ENCODE results near the gene OLFML2A.
"Not testable (repeated sequence)": the region's sequence is repeated elsewhere in the genome, so short reads cannot be mapped to it uniquely, and the experiment has no call there.

Gene OLFML2A

GRCh38 chr9:124776954-124777648, at the start of gene OLFML2A:
Gene OLFML2A, plus strand, starts transcription at chr9:124777133. Its CDS starts 138 bp downstream, at chr9:124777271.
- DNase-seq, result no peak

GRCh38 chr9:124730772-124731171, 46.2 kb upstream of the OLFML2A start:
- no peak for DNase-seq

- no peak for DNase-seq
Observed at GRCh38 chr9:124733964-124734740, 42.8 kb upstream of the OLFML2A start.

GRCh38 chr9:124734741-124735083, 42.2 kb upstream of the OLFML2A start:
- not testable (repeated sequence) for DNase-seq

GRCh38 chr9:124735121-124735520, 41.8 kb upstream of the OLFML2A start:
- no peak for DNase-seq

GRCh38 chr9:124738075-124738474, 38.9 kb upstream of the OLFML2A start:
- DNase-seq, result not testable (repeated sequence)

GRCh38 chr9:124739360-124739759, 37.6 kb upstream of the OLFML2A start:
- no peak for DNase-seq

GRCh38 chr9:124741149-124741548, 35.8 kb upstream of the OLFML2A start:
- no peak for DNase-seq

- DNase-seq, result no peak
Observed at GRCh38 chr9:124741662-124742061, 35.3 kb upstream of the OLFML2A start.

- no peak for DNase-seq
Observed at GRCh38 chr9:124742940-124743339, 34.0 kb upstream of the OLFML2A start.

GRCh38 chr9:124743686-124744348, 33.1 kb upstream of the OLFML2A start:
- no peak for DNase-seq

GRCh38 chr9:124747065-124747464, 29.9 kb upstream of the OLFML2A start:
- DNase-seq, result no peak

- DNase-seq, result no peak
Observed at GRCh38 chr9:124749284-124749683, 27.6 kb upstream of the OLFML2A start.

GRCh38 chr9:124749781-124750180, 27.2 kb upstream of the OLFML2A start:
- DNase-seq, result no peak

- DNase-seq, result no peak
Observed at GRCh38 chr9:124752967-124753366, 24.0 kb upstream of the OLFML2A start.

- no peak for DNase-seq
Observed at GRCh38 chr9:124754289-124754688, 22.6 kb upstream of the OLFML2A start.

GRCh38 chr9:124755061-124755460, 21.9 kb upstream of the OLFML2A start:
- DNase-seq, result no peak

- no peak for DNase-seq
Observed at GRCh38 chr9:124756011-124756410, 20.9 kb upstream of the OLFML2A start.

- no peak for DNase-seq
Observed at GRCh38 chr9:124757616-124758015, 19.3 kb upstream of the OLFML2A start.

GRCh38 chr9:124758061-124758460, 18.9 kb upstream of the OLFML2A start:
- no peak for DNase-seq

- no peak for DNase-seq
Observed at GRCh38 chr9:124758691-124759090, 18.2 kb upstream of the OLFML2A start.

GRCh38 chr9:124759327-124759726, 17.6 kb upstream of the OLFML2A start:
- no peak for DNase-seq

- no peak for DNase-seq
Observed at GRCh38 chr9:124760719-124761118, 16.2 kb upstream of the OLFML2A start.

GRCh38 chr9:124761196-124761595, 15.7 kb upstream of the OLFML2A start:
- no peak for DNase-seq
